NB4 (cell line): ENCODE data around the gene YARS1.

ENCODE experiments used
- CTCF ChIP-seq: IDR thresholded peaks from one replicate; pipeline ENCODE4 v1.5.1; 2012; ENCODE audit warnings: low read depth, low read length
- POLR2A ChIP-seq: IDR thresholded peaks from 2 replicates; pipeline ENCODE4 v1.6.1; 2011; ENCODE audit warnings: mild to moderate bottlenecking; ENCODE audit not compliant: insufficient read length; ENCODE audit errors: extremely low read depth
- TF ChIP-seq, protein P1 (sequence below): IDR thresholded peaks from 2 replicates; pipeline ENCODE4 v1.6.1; 2011; ENCODE audit warnings: low read depth, low read length

DNA sequence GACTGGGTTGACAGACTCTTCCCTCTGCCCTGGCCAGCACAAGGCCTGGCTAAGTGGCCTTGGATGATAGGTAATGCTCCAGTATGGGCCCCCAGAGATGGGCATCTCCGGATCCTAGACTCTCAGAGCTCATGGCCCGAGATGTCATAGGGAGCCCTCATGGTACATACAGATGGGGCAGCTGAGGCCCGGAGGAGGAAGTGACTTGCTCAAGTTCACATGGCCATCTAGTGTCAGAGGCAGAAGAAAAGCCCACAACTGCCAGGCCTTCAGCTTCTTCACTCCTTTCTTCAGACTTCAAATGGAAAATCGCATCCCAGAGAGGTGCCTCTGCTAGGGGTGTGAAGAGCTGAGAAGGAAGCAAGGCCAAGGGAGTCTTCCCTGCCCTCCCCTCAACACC is 67.8 kb downstream of the YARS1 start:
- no peak for TF ChIP-seq CTCF
- no peak for TF ChIP-seq POLR2A
- TF ChIP-seq, protein P1, sequence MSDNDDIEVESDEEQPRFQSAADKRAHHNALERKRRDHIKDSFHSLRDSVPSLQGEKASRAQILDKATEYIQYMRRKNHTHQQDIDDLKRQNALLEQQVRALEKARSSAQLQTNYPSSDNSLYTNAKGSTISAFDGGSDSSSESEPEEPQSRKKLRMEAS, result no peak
